ENCODE data around the gene SLC5A11.
"Not testable (repeated sequence)": the region's sequence is repeated elsewhere in the genome, so short reads cannot be mapped to it uniquely, and the experiment has no call there.

Gene SLC5A11

GRCh38 chr16:24837969-24838368 lies 7.8 kb upstream of the SLC5A11 start:
- DNase-seq = no peak

GRCh38 chr16:24838554-24839266 lies 7.1 kb upstream of the SLC5A11 start:
- DNase-seq = no peak

GRCh38 chr16:24839347-24839972 lies 6.3 kb upstream of the SLC5A11 start:
- DNase-seq = no peak

GRCh38 chr16:24841291-24841690 lies 4.5 kb upstream of the SLC5A11 start:
- DNase-seq = no peak

- DNase-seq = no peak
These were observed 1.4 kb upstream of the SLC5A11 start for GRCh38 chr16:24844101-24845030.

- not testable (repeated sequence) for DNase-seq
These were observed 765 bp upstream of the SLC5A11 start for GRCh38 chr16:24845031-24845365.

GRCh38 chr16:24846548-24847357 lies 990 bp downstream of the SLC5A11 start:
- DNase-seq = no peak

GRCh38 chr16:24847358-24847664 lies 1.5 kb downstream of the SLC5A11 start:
- no peak for DNase-seq

GRCh38 chr16:24848065-24848464 lies 2.3 kb downstream of the SLC5A11 start:
- no peak for DNase-seq

- no peak for DNase-seq
These were observed 3.9 kb downstream of the SLC5A11 start for GRCh38 chr16:24849641-24850040.

- DNase-seq = no peak
These were observed 4.7 kb downstream of the SLC5A11 start for GRCh38 chr16:24850289-24850938.

GRCh38 chr16:24851700-24852099 lies 5.9 kb downstream of the SLC5A11 start:
- DNase-seq = no peak

GRCh38 chr16:24852281-24852721 lies 6.5 kb downstream of the SLC5A11 start:
- DNase-seq = no peak

- DNase-seq = no peak
These were observed 7.5 kb downstream of the SLC5A11 start for GRCh38 chr16:24853169-24853824.

- no peak for DNase-seq
These were observed 8.1 kb downstream of the SLC5A11 start for GRCh38 chr16:24853830-24854229.

GRCh38 chr16:24854607-24855171 lies 8.9 kb downstream of the SLC5A11 start:
- DNase-seq = no peak

- no peak for DNase-seq
These were observed 9.9 kb downstream of the SLC5A11 start for GRCh38 chr16:24855678-24856077.

- not testable (repeated sequence) for DNase-seq
These were observed 11.1 kb downstream of the SLC5A11 start for GRCh38 chr16:24856871-24857270.

GRCh38 chr16:24858219-24859041 lies 12.7 kb downstream of the SLC5A11 start:
- no peak for DNase-seq

- DNase-seq = no peak
These were observed 15.7 kb downstream of the SLC5A11 start for GRCh38 chr16:24861461-24861860.
